HL-60 (cell line): ENCODE measurements around the gene BPTF.
"Not testable (repeated sequence)": the region's sequence is repeated elsewhere in the genome, so short reads cannot be mapped to it uniquely, and the experiment has no call there.

Experiments
- DNase-seq, 2 experiments: peaks; one replicate each; pipeline ENCODE4 v3.0.0-alpha.2; 2010 to 2020; ENCODE audit warnings: low read depth in 1 of 2, low spot score in 1 of 2
- H3K27ac ChIP-seq: fragments of 250-450 bp; sonication (Bioruptor Pico); replicated peaks from 2 replicates; pipeline ENCODE4 v1.5.1; 2020; ENCODE audit warnings: mild to moderate bottlenecking, moderate library complexity
- H3K27me3 ChIP-seq: fragments of 250-450 bp; sonication (Bioruptor Pico); 2 replicates; pipeline ENCODE4 v1.5.1; 2021; ENCODE audit warnings: mild to moderate bottlenecking, moderate library complexity; ENCODE audit not compliant: insufficient read depth, poor library complexity, severe bottlenecking
- H3K4me3 ChIP-seq: replicated peaks from 2 replicates; pipeline ENCODE4 v1.5.1; 2011; ENCODE audit warnings: mild to moderate bottlenecking, control low read depth, low read length; ENCODE audit not compliant: insufficient read depth
- CTCF ChIP-seq: IDR thresholded peaks from one replicate; pipeline ENCODE4 v1.5.1; 2011; ENCODE audit warnings: low read length, control low read depth, inconsistent platforms; ENCODE audit not compliant: insufficient read depth
- GABPA ChIP-seq: IDR thresholded peaks from 2 replicates; pipeline ENCODE4 v1.6.1; 2012; ENCODE audit warnings: low read depth
- POLR2AphosphoS5 ChIP-seq: IDR thresholded peaks from 2 replicates; pipeline ENCODE4 v1.6.1; 2012; ENCODE audit warnings: low read depth
- REST ChIP-seq: IDR thresholded peaks from 2 replicates; pipeline ENCODE4 v1.6.1; 2012; ENCODE audit warnings: low read depth; ENCODE audit not compliant: insufficient replicate concordance
- SPI1 ChIP-seq: IDR thresholded peaks from 2 replicates; pipeline ENCODE4 v1.6.1; 2012; ENCODE audit warnings: low read depth, mild to moderate bottlenecking, borderline replicate concordance

The BPTF gene

GRCh38 chr17:68006797-68007196, 181.5 kb downstream of the BPTF start:
- no peak for TF ChIP-seq SPI1
- no peak for TF ChIP-seq CTCF
- TF ChIP-seq POLR2AphosphoS5: no peak
- TF ChIP-seq REST: no peak
- no peak for TF ChIP-seq GABPA
- no peak for DNase-seq
- Histone ChIP-seq H3K27me3 (no peaks in the 10 kb centered on the region), H3K4me3 (no peak overlapping the region), H3K27ac (no peak overlapping the region)

GRCh38 chr17:68011199-68011665, 185.9 kb downstream of the BPTF start:
- TF ChIP-seq CTCF (peak; percentile 27), SPI1 (no peak), GABPA (no peak)
- DNase-seq: peak in 1 of 2 experiments; percentile 24
- Histone ChIP-seq H3K27ac (no peak overlapping the region), H3K27me3 (no peaks in the 10 kb centered on the region), H3K4me3 (no peak overlapping the region)

- H3K27ac ChIP-seq: no peak overlapping the region
- TF ChIP-seq SPI1 (peak; percentile 39; the same call in 1 of the 2 replicates), CTCF (no peak)
- peak in 1 of 2 experiments; percentile 36 for DNase-seq
- H3K27me3 ChIP-seq: no peaks in the 10 kb centered on the region
- no peak overlapping the region for H3K4me3 ChIP-seq
Measured at GRCh38 chr17:68013385-68013784, 188.1 kb downstream of the BPTF start.

GRCh38 chr17:68015081-68015723, 189.9 kb downstream of the BPTF start:
- TF ChIP-seq GABPA: no peak
- Histone ChIP-seq H3K4me3 (no peak overlapping the region), H3K27me3 (no peaks in the 10 kb centered on the region), H3K27ac (no peak overlapping the region)
- no peak for DNase-seq

- no peak for DNase-seq
- Histone ChIP-seq H3K27ac (no peak overlapping the region), H3K4me3 (no peak overlapping the region), H3K27me3 (no peaks in the 10 kb centered on the region)
- TF ChIP-seq REST (no peak), GABPA (no peak), SPI1 (no peak), CTCF (no peak), POLR2AphosphoS5 (no peak)
Measured at GRCh38 chr17:68016838-68017237, 191.5 kb downstream of the BPTF start.

- H3K27me3 ChIP-seq, H3K4me3 ChIP-seq, DNase-seq, H3K27ac ChIP-seq: not testable (repeated sequence)
Measured at GRCh38 chr17:68018493-68018892, 193.2 kb downstream of the BPTF start.
